H9 (cell line): ENCODE measurements around the gene OR8B3. TPM values are rescaled to one million over a fixed set of nuclear protein-coding genes. Genes with fewer than 3 reads are reported as not detected.

Experiments
- DNase-seq: peaks from one replicate; pipeline ENCODE4 v3.0.0-alpha.2; 2017
- H2AFZ ChIP-seq: one replicate; pipeline ENCODE4 v1.6.1; 2013; ENCODE audit warnings: mild to moderate bottlenecking, low read length, control low read depth, moderate library complexity
- H2AK5ac ChIP-seq: 2 replicates; pipeline ENCODE4 v1.6.1; 2013; ENCODE audit warnings: low read length, control low read depth, mixed read lengths; ENCODE audit not compliant: insufficient read length
- H2BK120ac ChIP-seq: one replicate; pipeline ENCODE4 v1.6.1; 2013; ENCODE audit warnings: low read depth, mild to moderate bottlenecking, low read length, control low read depth, inconsistent platforms; ENCODE audit not compliant: poor library complexity, severe bottlenecking
- H2BK12ac ChIP-seq: 2 replicates; pipeline ENCODE4 v1.6.1; 2013; ENCODE audit warnings: low read length, control low read depth, mixed read lengths, low read depth; ENCODE audit not compliant: insufficient read length
- H2BK15ac ChIP-seq: 2 replicates; pipeline ENCODE4 v1.6.1; 2013; ENCODE audit warnings: low read depth, low read length, control low read depth
- H2BK20ac ChIP-seq: one replicate; pipeline ENCODE4 v1.6.1; 2013; ENCODE audit warnings: low read depth, mild to moderate bottlenecking, low read length, control low read depth, inconsistent platforms; ENCODE audit not compliant: poor library complexity, severe bottlenecking
- H2BK5ac ChIP-seq: 2 replicates; pipeline ENCODE4 v1.6.1; 2013; ENCODE audit warnings: low read length, control low read depth, mixed read lengths; ENCODE audit not compliant: insufficient read length
- H3K14ac ChIP-seq: 2 replicates; pipeline ENCODE4 v1.6.1; 2013; ENCODE audit warnings: low read length, control low read depth; ENCODE audit not compliant: insufficient read depth
- H3K18ac ChIP-seq: 2 replicates; pipeline ENCODE4 v1.6.1; 2013; ENCODE audit warnings: low read depth, mild to moderate bottlenecking, mixed read lengths, low read length, control low read depth; ENCODE audit not compliant: insufficient read length
- H3K23ac ChIP-seq: 2 replicates; pipeline ENCODE4 v1.6.1; 2013; ENCODE audit warnings: low read length, control low read depth, mixed read lengths, low read depth; ENCODE audit not compliant: insufficient read length
- H3K23me2 ChIP-seq: 2 replicates; pipeline ENCODE4 v1.6.1; 2013; ENCODE audit warnings: low read depth, mild to moderate bottlenecking, mixed read lengths, low read length, control low read depth; ENCODE audit not compliant: insufficient read length, poor library complexity, severe bottlenecking
- H3K27ac ChIP-seq: 2 replicates; pipeline ENCODE4 v1.5.1; 2013; ENCODE audit warnings: low read length, control low read depth, mixed read lengths, low read depth; ENCODE audit not compliant: insufficient read length
- H3K27me3 ChIP-seq: 2 replicates; pipeline ENCODE4 v1.6.1; 2013; ENCODE audit warnings: low read length, control low read depth, inconsistent platforms; ENCODE audit not compliant: insufficient read depth
- H3K4ac ChIP-seq: 2 replicates; pipeline ENCODE4 v1.6.1; 2013; ENCODE audit warnings: low read depth, mild to moderate bottlenecking, control low read depth, inconsistent platforms, low read length, moderate library complexity
- H3K4me1 ChIP-seq: 2 replicates; pipeline ENCODE4 v1.6.1; 2013; ENCODE audit warnings: low read length, control low read depth, inconsistent platforms; ENCODE audit not compliant: insufficient read depth
- H3K4me2 ChIP-seq: 2 replicates; pipeline ENCODE4 v1.6.1; 2013; ENCODE audit warnings: low read length, control low read depth, mixed read lengths; ENCODE audit not compliant: insufficient read length, insufficient read depth
- H3K56ac ChIP-seq: 2 replicates; pipeline ENCODE4 v1.6.1; 2013; ENCODE audit warnings: low read depth, mild to moderate bottlenecking, mixed read lengths, low read length, control low read depth; ENCODE audit not compliant: insufficient read length
- H3K79me1 ChIP-seq: 2 replicates; pipeline ENCODE4 v1.6.1; 2013; ENCODE audit warnings: low read depth, mild to moderate bottlenecking, moderate library complexity, low read length, control low read depth, inconsistent platforms; ENCODE audit not compliant: insufficient read depth, poor library complexity, severe bottlenecking
- H3K79me2 ChIP-seq: 2 replicates; pipeline ENCODE4 v1.6.1; 2013; ENCODE audit warnings: low read length, control low read depth, inconsistent platforms; ENCODE audit not compliant: insufficient read depth
- H3K9ac ChIP-seq: 2 replicates; pipeline ENCODE4 v1.6.1; 2013; ENCODE audit warnings: low read length, control low read depth, mixed read lengths; ENCODE audit not compliant: insufficient read length; ENCODE audit errors: extremely low read depth
- H3K9me3 ChIP-seq: one replicate; pipeline ENCODE4 v1.6.1; 2013; ENCODE audit warnings: low read depth, low read length, inconsistent platforms; ENCODE audit not compliant: control insufficient read depth
- H3T11ph ChIP-seq: one replicate; pipeline ENCODE4 v1.6.1; 2013; ENCODE audit warnings: mild to moderate bottlenecking, low read length, control low read depth, inconsistent platforms
- H4K20me1 ChIP-seq: one replicate; pipeline ENCODE4 v1.6.1; 2013; ENCODE audit not compliant: control insufficient read depth, insufficient read length, insufficient read depth
- H4K5ac ChIP-seq: 2 replicates; pipeline ENCODE4 v1.6.1; 2013; ENCODE audit warnings: low read depth, mild to moderate bottlenecking, mixed read lengths, low read length, control low read depth; ENCODE audit not compliant: insufficient read length
- H4K8ac ChIP-seq: replicated peaks from 2 replicates; pipeline ENCODE4 v1.6.1; 2013; ENCODE audit warnings: low read length, control low read depth, mixed read lengths, low read depth; ENCODE audit not compliant: insufficient read length
- H4K91ac ChIP-seq: 2 replicates; pipeline ENCODE4 v1.6.1; 2013; ENCODE audit warnings: low read depth, mild to moderate bottlenecking, moderate library complexity, mixed read lengths, low read length, control low read depth; ENCODE audit not compliant: insufficient read length
- H3K27ac Mint-ChIP-seq, 3 experiments: 2 replicates in 2 of 3; 3 replicates in 1 of 3; pipeline ENCODE4 v1.8.0; 2020 to 2021; ENCODE audit warnings: mixed read lengths in 3 of 3, mild to moderate bottlenecking in 1 of 3, moderate library complexity in 1 of 3
- H3K27me3 Mint-ChIP-seq: 2 replicates; pipeline ENCODE4 v1.8.0; 2021; ENCODE audit warnings: low read depth, mild to moderate bottlenecking, moderate library complexity, mixed read lengths
- H3K36me3 Mint-ChIP-seq, 3 experiments: 2 replicates in 2 of 3; 3 replicates in 1 of 3; pipeline ENCODE4 v1.8.0; 2020 to 2021; ENCODE audit warnings: low read depth in 3 of 3, mixed read lengths in 3 of 3; ENCODE audit not compliant: insufficient read depth in 1 of 3
- H3K4me1 Mint-ChIP-seq, 2 experiments: 2 replicates each; pipeline ENCODE4 v1.8.0; 2020; ENCODE audit warnings: mixed read lengths in 2 of 2
- H3K4me3 Mint-ChIP-seq, 2 experiments: 2 replicates in 1 of 2; 3 replicates in 1 of 2; pipeline ENCODE4 v1.8.0; 2020 to 2021; ENCODE audit warnings: mild to moderate bottlenecking in 2 of 2, mixed read lengths in 2 of 2, moderate library complexity in 1 of 2
- H3K9me3 Mint-ChIP-seq, 2 experiments: 2 replicates in 1 of 2; 3 replicates in 1 of 2; pipeline ENCODE4 v1.8.0; 2020; ENCODE audit warnings: mild to moderate bottlenecking in 2 of 2, mixed read lengths in 2 of 2, moderate library complexity in 1 of 2
- WGBS: extraction: QIAGEN DNeasy Blood & Tissue Kit; methylation state at CpG from one replicate; pipeline ENCODE4 v1.1.7; 2013; ENCODE audit warnings: missing lambda C conversion rate, low lambda C conversion rate, mixed read lengths; ENCODE audit not compliant: insufficient read length; ENCODE audit errors: extremely low coverage; 5-methylcytosine and 5-hydroxymethylcytosine counted together
- total RNA-seq: library from RNA; stranded (reverse); gene quantifications from 2 replicates; pipeline ENCODE4 v1.2.1, GENCODE V29; 2021
- TF ChIP-seq, protein P1 (sequence below): fragments of 200-600 bp; sonication (generic); conservative IDR thresholded peaks from 3 replicates; pipeline ENCODE4 v1.8.0; 2021; ENCODE audit warnings: antibody characterized with exemption, mild to moderate bottlenecking

The OR8B3 gene
- total RNA-seq, 1 experiment from 2014 or later, result not detected

DNA sequence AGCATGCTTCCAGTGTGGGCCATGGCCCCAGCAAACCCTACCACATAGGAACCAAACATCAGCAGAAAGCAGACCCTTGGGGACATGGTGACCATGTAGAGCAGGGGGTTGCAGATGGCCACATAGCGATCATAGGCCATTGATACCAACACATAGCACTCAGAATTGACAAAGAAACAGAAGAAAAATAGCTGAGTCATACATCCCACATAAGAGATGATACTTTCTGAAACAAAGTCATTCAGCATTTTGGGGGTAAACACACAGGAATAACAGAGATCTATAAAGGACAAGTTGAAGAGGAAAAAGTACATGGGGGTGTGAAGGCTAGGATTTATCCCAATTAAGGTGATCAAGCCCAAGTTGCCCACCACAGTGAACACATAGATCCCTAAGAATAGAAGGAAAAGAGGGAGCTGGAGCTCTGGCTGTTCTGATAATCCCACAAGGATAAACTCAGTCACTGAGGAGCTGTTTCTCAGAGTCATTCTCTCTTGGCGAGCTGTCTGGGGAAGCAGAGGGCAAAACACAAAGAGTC is 25.6 kb upstream of the OR8B3 start, which contains the start of gene OR8B4:
TSS of gene OR8B4 (minus strand) at position 488 of the 538 bp plus-strand sequence. CDS start at position 488, 0 bp downstream.
- Histone ChIP-seq H3K4ac (no peak within 1 kb of the TSS), H3K23me2 (no peaks in the 10 kb centered on the region), H2BK5ac (no peak within 1 kb of the TSS), H3K14ac (no peak within 1 kb of the TSS), H3K56ac (no peak within 1 kb of the TSS), H2AFZ (no peak within 1 kb of the TSS), H4K91ac (no peak within 1 kb of the TSS), H3K4me1 (no peaks in the 10 kb centered on the region), H2BK12ac (no peak within 1 kb of the TSS), H2BK20ac (no peak within 1 kb of the TSS), H2BK15ac (no peak within 1 kb of the TSS), H3K9ac (no peak within 1 kb of the TSS), H3T11ph (no peak within 1 kb of the TSS), H2AK5ac (no peak within 1 kb of the TSS), H3K79me1 (no peaks in the 10 kb centered on the region), H2BK120ac (no peak within 1 kb of the TSS), H4K20me1 (no peaks in the 10 kb centered on the region), H3K27ac (no peak within 1 kb of the TSS), H4K5ac (no peak within 1 kb of the TSS), H3K79me2 (no peaks in the 10 kb centered on the region), H3K23ac (no peak within 1 kb of the TSS), H3K4me2 (no peak within 1 kb of the TSS), H3K18ac (no peak within 1 kb of the TSS), H3K27me3 (no peaks in the 10 kb centered on the region), H4K8ac (no peak within 1 kb of the TSS), H3K9me3 (no peaks in the 10 kb centered on the region)
- no CpG with 5 or more reads among the region's 2 CpGs for WGBS
- peaks cover 0 to 5% (median 0%) of the 10 kb centered on the region in 3 experiments; a peak in 2 of 7 replicates for H3K36me3 Mint-ChIP-seq
- no peaks in the 10 kb centered on the region; a peak in 1 of 4 replicates for H3K4me1 Mint-ChIP-seq
- H3K4me3 Mint-ChIP-seq, result no peak within 1 kb of the TSS
- H3K27ac Mint-ChIP-seq, result peak within 1 kb of the TSS in 1 of 3 experiments; percentile 26; a peak in 3 of 7 replicates
- peaks cover 4 to 7% of the 10 kb centered on the region in 2 experiments; a peak in 4 of 5 replicates for H3K9me3 Mint-ChIP-seq
- DNase-seq, result no peak
- no peaks in the 10 kb centered on the region; the same call in 1 of the 2 replicates for H3K27me3 Mint-ChIP-seq
- TF ChIP-seq, protein P1, sequence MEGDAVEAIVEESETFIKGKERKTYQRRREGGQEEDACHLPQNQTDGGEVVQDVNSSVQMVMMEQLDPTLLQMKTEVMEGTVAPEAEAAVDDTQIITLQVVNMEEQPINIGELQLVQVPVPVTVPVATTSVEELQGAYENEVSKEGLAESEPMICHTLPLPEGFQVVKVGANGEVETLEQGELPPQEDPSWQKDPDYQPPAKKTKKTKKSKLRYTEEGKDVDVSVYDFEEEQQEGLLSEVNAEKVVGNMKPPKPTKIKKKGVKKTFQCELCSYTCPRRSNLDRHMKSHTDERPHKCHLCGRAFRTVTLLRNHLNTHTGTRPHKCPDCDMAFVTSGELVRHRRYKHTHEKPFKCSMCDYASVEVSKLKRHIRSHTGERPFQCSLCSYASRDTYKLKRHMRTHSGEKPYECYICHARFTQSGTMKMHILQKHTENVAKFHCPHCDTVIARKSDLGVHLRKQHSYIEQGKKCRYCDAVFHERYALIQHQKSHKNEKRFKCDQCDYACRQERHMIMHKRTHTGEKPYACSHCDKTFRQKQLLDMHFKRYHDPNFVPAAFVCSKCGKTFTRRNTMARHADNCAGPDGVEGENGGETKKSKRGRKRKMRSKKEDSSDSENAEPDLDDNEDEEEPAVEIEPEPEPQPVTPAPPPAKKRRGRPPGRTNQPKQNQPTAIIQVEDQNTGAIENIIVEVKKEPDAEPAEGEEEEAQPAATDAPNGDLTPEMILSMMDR, result no peak
